Stimulated activated CD8-positive, alpha-beta memory T cell treated with anti-CD3 and anti-CD28 coated beads, Interleukin-7, amount 100 ng/mL, for 24 hours (primary cell): Measurements from ENCODE around the gene CSNK2B.

Source experiments
- DNase-seq: peaks from one replicate; pipeline ENCODE4 v3.0.0-alpha.2; 2020; ENCODE audit warnings: low read depth

The CSNK2B gene

GRCh38 chr6:31711233-31711632 lies 45.4 kb downstream of the CSNK2B start:
- DNase-seq: no peak

- DNase-seq: no peak
Observed at GRCh38 chr6:31712296-31712695, 46.4 kb downstream of the CSNK2B start.

GRCh38 chr6:31713465-31713864 lies 47.6 kb downstream of the CSNK2B start:
- DNase-seq: no peak

GRCh38 chr6:31713991-31714684 lies 48.3 kb downstream of the CSNK2B start:
- no peak for DNase-seq

GRCh38 chr6:31715022-31715958 lies 49.4 kb downstream of the CSNK2B start, which contains the start of gene LY6G6D:
Gene LY6G6D, plus strand, starts transcription at chr6:31715348. Its CDS starts 8 bp downstream, at chr6:31715356.
- DNase-seq: no peak

- DNase-seq: no peak
Observed at GRCh38 chr6:31717499-31718222, 51.8 kb downstream of the CSNK2B start.

- no peak for DNase-seq
Observed at GRCh38 chr6:31718265-31718664, 52.4 kb downstream of the CSNK2B start.

- DNase-seq: no peak
Observed at GRCh38 chr6:31719001-31719400, 53.1 kb downstream of the CSNK2B start.
